GM12878 (cell line): Measurements from ENCODE around the gene WNT9B.

Source experiments
- DPF2 ChIP-seq: fragments of 450-650 bp; IDR thresholded peaks from 2 replicates; pipeline ENCODE4 v1.6.1; 2017; ENCODE audit warnings: mild to moderate bottlenecking
- LARP7 ChIP-seq: fragments of 450-650 bp; IDR thresholded peaks from 2 replicates; pipeline ENCODE4 v1.6.1; 2017; ENCODE audit warnings: mild to moderate bottlenecking
- NRF1 ChIP-seq: conservative IDR thresholded peaks from 2 replicates; pipeline ENCODE4 v1.6.1; 2011; ENCODE audit warnings: mild to moderate bottlenecking, low read depth, low read length, improper control_type of control experiment
- TF ChIP-seq, protein P1 (sequence below), 3 experiments: IDR thresholded peaks in 2 of 3; conservative IDR thresholded peaks in 1 of 3; 2 replicates each; pipeline ENCODE4 v1.5.1; 2011; ENCODE audit warnings: low read depth in 3 of 3, low read length in 3 of 3, mild to moderate bottlenecking in 3 of 3, control low read depth in 2 of 3, moderate library complexity in 2 of 3, inconsistent platforms in 1 of 3, mixed read lengths in 1 of 3; ENCODE audit not compliant: control insufficient read depth in 2 of 3, insufficient read depth in 1 of 3; ENCODE audit errors: extremely low read depth in 1 of 3

DNA sequence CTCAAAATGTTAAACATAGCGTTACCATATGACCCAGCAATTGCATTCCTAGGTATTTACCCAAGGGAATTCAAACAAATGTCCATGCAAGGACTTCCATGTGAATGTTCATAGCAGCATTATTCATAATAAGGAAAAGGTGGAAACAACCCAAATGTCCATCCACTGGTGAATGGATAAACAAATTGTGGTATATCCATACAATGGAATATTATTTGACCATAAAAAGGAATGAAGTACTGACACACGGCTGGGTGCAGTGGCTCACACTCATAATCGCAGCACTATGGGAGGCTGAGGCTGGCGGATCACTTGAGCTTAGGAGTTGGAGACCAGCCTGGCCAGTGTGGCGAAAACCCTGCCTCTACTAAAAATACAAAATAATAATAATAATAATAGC is 47.5 kb downstream of the WNT9B start:
- TF ChIP-seq NRF1: no peak
- TF ChIP-seq, protein P1, sequence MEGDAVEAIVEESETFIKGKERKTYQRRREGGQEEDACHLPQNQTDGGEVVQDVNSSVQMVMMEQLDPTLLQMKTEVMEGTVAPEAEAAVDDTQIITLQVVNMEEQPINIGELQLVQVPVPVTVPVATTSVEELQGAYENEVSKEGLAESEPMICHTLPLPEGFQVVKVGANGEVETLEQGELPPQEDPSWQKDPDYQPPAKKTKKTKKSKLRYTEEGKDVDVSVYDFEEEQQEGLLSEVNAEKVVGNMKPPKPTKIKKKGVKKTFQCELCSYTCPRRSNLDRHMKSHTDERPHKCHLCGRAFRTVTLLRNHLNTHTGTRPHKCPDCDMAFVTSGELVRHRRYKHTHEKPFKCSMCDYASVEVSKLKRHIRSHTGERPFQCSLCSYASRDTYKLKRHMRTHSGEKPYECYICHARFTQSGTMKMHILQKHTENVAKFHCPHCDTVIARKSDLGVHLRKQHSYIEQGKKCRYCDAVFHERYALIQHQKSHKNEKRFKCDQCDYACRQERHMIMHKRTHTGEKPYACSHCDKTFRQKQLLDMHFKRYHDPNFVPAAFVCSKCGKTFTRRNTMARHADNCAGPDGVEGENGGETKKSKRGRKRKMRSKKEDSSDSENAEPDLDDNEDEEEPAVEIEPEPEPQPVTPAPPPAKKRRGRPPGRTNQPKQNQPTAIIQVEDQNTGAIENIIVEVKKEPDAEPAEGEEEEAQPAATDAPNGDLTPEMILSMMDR (IDR thresholded peaks at IDR 0.05 in 2 of 3, conservative IDR thresholded peaks at IDR 0.05 in 1 of 3; ENCODE audit: control insufficient read depth in 2 of 3, extremely low read depth in 1 of 3, insufficient read depth in 1 of 3, low read depth in 3 of 3, low read length in 3 of 3): no peak
- TF ChIP-seq LARP7: no peak
- TF ChIP-seq DPF2: no peak
